Measurements from ENCODE around the gene EIF4ENIF1. TPM values are rescaled to one million over a fixed set of nuclear protein-coding genes. Genes with fewer than 3 reads are reported as not detected.

EIF4ENIF1 gene
- total RNA-seq, 1 donor, result 13.4 TPM

GRCh38 chr22:31393893-31394292 lies 95.7 kb downstream of the EIF4ENIF1 start:
- H3K79me2 ChIP-seq (ENCODE audit: insufficient read depth, low read length), result no peaks in the 10 kb centered on the region
- H3K27ac ChIP-seq (ENCODE audit: low read depth, low read length), result no peak overlapping the region
- H3K36me3 ChIP-seq (ENCODE audit: insufficient read depth, low read length), result no peaks in the 10 kb centered on the region
- no peaks in the 10 kb centered on the region for H3K9me3 ChIP-seq (ENCODE audit: low read depth, low read length)
- H4K20me1 ChIP-seq (ENCODE audit: insufficient read depth, low read length), result no peaks in the 10 kb centered on the region
- H3K4me3 ChIP-seq (ENCODE audit: insufficient read depth, low read length), result no peak overlapping the region
- no peaks in the 10 kb centered on the region for H3K27me3 ChIP-seq (ENCODE audit: insufficient read depth, low read length)
- H2AFZ ChIP-seq (ENCODE audit: low read length), result no peak overlapping the region
- no peak for DNase-seq (ENCODE audit: insufficient read length, low spot score, missing footprints)
- no peak overlapping the region for H3K4me2 ChIP-seq (ENCODE audit: insufficient read depth, low read length)
- TF ChIP-seq CTCF (IDR thresholded peaks at IDR 0.05; ENCODE audit: extremely low read depth, low read depth, low read length), result no peak
- peaks cover 7% of the 10 kb centered on the region for H3K4me1 ChIP-seq (ENCODE audit: insufficient read depth, low read length)

Small RNA genes within 50 kb of the gene (small RNA-seq; reads per million reads assigned to genes)
- gene AL096701.2 (not detected), gene RNU6-28P (not detected)

Other genes with a start within 250 kb of the EIF4ENIF1 start
- gene PIK3IP1, start 197.4 kb downstream of the EIF4ENIF1 start, total RNA-seq, result 31.5 and 40.1 TPM in 2 replicates
- gene PATZ1, start 143.5 kb downstream of the EIF4ENIF1 start, total RNA-seq, result 13.8 and 15.2 TPM in 2 replicates
- 68.0 and 71.0 TPM in 2 replicates for gene DRG1, start 90.2 kb downstream of the EIF4ENIF1 start, total RNA-seq
- gene SFI1, start 6.7 kb upstream of the EIF4ENIF1 start, total RNA-seq, result 16.6 and 18.3 TPM in 2 replicates
- 35.1 and 37.3 TPM in 2 replicates for gene PISD, start 172.4 kb upstream of the EIF4ENIF1 start, total RNA-seq